ENCODE data around the gene TINAGL1.

Gene TINAGL1

DNA sequence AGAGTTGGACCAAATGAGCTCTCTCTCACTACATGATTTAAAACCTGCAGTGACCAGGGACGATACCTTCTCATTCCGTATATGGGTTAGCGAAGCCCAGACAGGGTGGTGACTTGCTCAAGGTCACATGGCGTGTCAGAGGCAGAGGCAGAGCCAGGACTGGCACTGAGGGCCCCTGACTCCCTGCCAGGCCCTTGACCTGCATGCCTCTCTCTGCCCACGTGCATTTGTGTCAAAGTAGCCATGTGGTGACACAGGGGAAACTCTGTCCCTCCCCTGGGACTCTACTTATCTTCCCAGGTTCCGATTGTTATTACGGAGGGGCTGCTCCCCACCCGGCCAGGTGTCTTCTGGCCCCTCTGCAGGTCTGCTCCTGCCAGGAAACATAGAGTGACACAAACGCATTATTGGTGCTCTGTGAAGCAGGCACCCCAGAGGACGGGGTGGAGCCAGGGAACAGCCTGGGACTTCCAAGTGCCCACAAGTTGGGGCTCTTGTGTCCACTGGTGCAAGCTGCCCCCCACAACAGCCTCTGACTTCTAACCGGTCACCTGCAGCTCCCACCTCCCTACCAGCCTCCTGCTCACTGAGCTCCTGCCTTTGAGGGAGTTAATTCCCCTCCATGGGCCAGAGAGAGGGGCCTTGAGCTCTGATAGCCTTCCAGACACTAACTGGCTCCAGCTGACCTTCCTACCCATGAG is 7.3 kb upstream of the TINAGL1 start:
- DNase-seq (ENCODE audit: low spot score), result no peak

DNA sequence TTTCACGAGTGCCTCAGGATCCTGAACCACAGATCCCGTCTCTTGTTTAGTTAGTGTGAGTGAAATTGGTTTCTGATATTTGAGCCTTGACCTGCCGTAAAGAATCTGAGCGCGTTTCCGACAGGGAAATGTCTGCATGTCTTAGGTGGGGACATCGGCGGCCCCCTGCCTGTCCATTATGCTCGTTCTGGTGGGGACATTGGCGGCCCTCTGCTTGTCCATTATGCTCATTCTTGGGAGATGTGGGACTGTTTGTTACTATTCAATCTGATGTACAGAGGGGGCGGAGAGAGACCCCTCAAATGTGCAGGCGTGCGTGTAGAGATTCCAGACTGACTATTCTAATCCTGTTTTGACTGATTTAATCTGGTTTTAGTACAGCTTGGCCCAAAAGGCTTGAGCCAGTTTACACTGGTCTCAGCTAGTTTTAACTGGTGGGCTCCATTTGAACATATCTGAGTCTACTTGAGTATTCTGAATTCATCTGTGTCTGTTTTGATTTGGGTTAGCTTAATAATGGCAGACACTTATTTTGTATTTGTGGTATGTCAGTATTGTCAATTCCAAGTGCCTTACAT is 6.6 kb upstream of the TINAGL1 start:
- no peak for DNase-seq (ENCODE audit: low spot score)

DNA sequence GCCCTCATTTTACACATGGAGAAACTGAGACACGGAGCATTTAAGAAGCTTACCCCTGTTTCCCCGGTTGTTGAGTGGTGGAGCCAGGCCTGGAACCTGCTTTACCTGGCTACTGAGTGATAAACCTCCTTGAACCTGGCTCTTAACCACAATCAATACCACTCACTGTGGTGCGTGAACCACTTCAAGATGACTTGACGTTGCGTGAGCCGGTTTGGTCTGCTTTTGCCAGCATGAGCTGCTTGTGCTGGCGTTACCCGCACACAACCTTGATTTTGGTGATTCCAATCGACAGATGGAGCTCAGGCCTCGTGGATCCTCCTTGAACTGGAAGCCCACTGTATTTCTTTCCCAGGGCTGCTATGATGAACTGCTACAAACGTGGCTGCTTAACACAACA is 6.1 kb upstream of the TINAGL1 start:
- no peak for DNase-seq (ENCODE audit: low spot score)

DNA sequence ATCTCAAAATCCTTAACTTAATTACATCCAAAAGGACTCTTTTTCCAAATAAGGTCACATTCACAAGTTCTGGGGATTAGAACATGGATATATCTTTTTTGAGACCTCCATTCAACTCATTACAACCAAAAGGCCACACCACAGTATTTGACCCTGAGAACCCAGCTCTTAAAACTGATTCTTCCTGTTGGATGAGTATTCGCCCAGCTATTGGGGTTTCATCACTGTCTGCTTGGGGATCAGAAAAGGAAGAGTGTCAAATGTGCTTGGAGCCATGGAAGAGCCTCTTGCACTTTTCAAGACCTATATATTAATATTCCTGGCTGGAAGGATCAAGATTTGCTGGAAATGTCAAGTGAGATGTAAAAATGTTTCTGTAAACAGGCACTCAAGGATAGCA is 5.4 kb upstream of the TINAGL1 start:
- no peak for DNase-seq (ENCODE audit: low spot score)

DNA sequence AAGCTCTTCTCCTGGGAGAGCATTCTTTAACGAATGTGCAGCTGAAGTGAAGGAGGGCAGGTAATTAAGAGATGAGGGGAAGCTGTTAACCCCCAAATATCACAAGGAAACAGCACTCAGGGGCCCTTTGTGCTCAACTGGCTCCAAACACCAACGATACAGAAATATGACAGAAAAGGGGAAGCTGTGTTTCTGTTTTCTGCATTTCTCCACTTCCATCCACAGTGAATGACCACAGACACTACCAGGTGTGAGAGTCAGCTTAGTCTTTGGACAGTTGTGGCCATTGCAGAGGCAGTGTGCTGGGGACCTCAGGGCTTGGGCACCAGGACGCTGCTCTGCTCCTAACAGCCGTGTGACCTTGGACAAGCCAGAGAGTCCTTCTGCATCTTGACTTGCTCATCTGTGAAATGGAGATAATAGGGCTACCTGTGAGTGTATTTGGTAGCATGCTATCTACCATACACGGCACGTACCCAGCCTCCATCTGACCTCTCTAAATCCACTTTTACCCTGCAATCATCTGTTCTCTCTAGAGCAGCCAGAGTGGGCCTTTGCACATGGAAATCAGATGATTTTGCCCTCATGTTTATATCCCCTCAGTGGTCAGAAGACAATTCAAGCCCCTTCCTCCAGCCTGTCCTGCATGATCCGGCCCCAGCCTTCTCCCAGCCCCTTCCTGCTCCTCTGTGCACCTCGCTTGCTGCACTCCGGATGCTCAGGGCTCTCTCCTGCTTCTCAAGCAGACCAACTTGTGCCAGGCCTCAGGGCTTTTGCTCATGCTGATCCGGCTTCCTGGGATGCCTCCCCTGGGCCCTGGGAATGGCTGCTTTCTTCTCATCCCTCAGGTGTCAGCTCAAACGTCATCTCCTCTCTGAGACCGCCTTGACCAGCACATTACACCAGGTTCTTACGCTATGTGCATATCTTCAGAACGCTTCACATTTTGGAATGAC is 4.7 kb upstream of the TINAGL1 start:
- DNase-seq (ENCODE audit: low spot score), result no peak

DNA sequence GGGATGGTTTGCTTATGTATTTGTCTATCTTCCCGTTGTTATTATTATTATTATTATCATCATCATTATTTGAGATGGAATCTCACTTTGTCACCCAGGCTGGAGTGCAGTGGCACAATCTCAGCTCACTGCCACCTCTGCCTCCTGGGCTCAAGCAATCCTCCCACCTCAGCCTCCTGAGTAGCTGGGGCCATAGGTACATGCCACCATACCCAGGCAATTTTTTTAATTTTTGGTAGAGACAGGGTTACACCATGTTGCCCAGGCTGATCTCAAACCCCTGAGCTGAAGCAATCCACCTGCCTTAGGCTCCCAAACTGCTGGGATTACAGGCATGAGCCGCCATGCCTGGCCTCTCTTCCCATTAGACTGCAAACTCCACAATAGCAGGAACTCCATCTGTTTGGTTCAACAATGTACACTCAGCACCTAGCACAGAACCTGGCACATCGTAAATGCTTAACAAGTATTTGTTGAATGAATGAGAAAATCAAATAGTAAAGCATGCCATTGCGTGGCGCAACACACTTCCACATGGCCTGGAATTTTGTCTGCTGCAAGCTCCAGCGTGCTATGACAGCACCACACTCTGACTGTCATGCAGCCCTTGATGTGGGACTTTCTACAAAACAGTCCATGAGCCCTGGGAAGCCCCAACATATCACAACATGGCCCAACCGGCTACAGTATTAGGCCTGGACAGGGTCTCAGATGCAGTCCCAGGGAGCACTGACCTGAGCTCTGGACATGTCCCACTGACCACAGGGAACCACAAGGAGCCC is 3.8 kb upstream of the TINAGL1 start:
- DNase-seq (ENCODE audit: low spot score), result no peak

DNA sequence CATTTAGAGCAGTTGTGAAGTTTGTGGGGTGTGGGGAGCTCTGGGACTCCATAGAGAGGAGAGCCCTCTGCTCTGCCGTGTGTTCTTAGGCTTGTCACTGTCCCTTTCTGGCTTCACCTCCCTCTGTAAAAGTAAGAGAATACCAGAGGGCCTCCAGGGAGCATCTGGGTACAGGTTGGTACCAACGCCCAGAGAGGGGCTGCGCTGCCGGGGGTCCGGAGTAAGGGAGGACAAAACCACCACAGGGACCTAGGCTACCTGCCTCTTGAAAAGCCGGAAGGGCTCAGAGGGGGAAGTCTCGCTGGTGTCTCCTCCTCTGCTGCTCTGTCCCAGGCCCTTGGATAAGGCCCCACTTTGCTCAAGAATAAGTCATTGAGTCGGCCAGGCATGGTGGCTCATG is 3.1 kb upstream of the TINAGL1 start:
- no peak for DNase-seq (ENCODE audit: low spot score)

DNA sequence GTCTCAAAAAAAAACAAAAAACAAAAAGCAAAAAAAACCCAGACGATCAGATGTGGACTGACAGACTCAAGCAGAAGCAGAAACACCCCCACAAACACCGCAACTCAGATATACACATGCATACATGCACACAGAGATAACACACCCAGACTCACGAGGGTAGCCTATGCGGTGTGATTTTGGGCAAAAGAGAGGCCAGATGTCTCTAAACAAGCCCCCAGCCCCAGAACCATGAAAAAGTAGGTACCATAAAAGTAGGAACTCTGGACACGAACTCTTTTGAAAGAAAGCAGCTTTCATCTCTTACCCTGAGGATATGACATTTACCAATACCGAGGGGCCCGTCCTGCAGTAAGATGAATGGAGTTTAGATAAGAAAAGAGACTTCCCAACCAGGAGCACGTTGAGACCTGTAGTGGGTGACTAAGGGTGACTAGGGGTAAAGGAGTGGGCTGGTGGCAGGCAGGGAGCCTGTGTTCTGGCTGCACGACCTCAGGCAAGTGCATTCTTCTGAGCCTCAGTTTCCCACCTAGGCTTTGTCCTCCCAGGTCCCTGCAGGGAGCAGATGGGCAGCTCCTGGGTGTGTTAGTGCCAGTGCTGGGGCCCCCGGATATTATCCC is 1.5 kb upstream of the TINAGL1 start:
- DNase-seq (ENCODE audit: low spot score), result no peak

DNA sequence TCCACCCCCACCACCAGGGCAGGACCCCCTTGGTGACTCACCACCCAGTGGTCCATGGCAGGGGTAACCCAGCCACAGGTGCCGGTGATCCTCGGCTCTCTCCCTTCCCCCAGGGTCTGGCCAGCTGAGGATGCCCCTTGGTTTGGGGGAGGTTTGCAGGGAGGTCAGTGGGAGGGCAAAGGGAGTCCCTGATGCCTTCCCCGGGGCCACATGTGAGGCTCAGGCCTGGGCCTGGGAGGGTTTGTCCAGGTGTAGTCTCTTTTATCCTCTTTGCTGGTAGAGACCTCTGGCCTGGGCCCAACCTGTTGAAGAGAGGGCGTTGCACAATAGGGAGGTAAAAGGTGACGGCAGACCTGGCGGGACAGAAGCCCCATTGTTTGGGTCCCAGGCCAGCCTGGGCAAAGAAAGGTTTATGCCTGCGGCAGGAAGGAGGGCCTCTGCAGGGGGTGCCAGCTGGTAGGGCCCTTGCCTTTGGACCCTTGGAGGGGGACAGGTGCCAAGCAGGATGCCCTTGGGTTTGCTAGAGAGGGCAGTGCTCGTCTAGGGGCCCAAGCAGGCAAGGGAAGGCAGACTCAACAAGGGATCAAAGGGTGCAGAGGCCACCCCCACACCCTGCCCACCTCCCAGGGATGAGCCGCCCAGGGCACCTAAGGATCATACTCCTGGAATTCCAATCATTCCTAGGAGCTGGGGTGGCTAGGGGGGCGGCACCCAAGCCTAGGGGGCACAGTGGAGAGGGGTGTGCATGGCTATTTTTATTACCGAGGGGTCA is 760 bp upstream of the TINAGL1 start:
- no peak for DNase-seq (ENCODE audit: low spot score)

DNA sequence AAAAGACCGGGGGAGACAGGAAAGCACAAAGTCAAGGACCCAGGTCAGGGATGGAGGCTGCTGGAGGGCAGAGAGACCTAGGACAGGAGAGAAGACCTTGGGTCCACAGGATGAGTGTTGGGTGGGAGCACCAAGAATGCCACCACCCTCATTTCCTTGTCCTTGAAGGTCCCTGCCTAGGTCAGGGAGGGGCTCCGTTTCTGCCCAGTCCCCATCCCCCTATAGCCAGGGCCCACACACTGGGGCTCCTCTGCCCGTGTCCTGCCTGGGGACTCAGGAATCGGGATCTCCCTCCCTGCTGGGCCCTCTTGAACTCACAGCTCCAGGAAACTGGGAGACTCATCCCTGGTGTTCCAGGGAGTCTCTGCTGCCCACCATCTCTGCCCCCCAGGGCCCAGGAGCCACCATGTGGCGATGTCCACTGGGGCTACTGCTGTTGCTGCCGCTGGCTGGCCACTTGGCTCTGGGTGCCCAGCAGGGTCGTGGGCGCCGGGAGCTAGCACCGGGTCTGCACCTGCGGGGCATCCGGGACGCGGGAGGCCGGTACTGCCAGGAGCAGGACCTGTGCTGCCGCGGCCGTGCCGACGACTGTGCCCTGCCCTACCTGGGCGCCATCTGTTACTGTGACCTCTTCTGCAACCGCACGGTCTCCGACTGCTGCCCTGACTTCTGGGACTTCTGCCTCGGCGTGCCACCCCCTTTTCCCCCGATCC is 584 bp downstream of the TINAGL1 start:
- DNase-seq (ENCODE audit: low spot score), result no peak

DNA sequence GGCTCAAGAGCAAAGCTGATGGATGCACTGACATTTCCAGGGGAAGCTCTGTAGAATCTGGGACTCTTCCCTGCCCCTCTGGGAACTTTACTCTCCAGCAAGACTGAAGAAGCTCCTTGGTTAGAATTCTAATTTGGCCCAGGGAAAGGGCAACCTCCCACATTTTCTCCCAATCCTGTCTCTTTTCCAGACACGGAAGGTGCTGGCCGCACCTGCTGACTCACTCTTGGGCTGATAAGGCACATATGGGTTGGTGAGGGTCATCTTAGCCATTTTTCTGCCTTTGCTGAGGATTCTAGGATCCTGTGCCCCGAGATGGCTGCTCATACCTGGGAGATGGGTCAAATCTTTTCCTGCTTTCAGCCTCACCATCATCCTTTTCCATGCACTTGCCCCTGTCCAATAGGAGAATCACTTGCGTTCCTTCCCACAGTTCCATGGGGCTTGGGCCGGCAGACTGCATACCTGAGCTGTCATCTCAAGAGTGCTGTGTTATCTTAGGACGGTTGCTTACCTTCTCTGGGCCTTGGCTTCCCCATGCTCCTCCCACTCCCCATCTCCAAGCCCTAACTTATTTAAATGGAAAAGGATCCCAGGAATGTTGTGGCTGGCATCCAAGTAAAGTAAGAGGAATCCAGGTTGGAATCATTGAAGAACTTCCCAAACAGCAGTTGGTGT is 1.3 kb downstream of the TINAGL1 start:
- no peak for DNase-seq (ENCODE audit: low spot score)

DNA sequence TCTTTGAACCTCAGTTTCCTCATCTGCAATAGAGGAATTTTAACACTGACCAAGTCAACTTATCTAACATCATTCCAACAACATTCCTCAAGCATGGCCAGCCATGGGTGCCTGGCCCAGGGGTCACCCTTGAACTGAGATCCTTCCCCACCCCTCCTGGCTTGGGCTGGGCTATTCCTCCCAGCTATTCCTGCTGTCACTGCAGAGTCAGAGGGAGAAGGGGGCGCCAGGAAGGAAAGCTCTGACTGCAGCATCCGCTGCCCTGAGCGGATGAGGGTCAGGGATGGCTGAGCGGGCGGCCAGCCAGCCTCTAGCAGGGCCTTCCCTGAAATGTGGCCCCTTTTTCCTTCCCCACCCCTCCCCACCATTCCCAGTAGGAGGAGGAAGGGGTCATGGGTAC is 3.1 kb downstream of the TINAGL1 start:
- DNase-seq (ENCODE audit: low spot score), result no peak

DNA sequence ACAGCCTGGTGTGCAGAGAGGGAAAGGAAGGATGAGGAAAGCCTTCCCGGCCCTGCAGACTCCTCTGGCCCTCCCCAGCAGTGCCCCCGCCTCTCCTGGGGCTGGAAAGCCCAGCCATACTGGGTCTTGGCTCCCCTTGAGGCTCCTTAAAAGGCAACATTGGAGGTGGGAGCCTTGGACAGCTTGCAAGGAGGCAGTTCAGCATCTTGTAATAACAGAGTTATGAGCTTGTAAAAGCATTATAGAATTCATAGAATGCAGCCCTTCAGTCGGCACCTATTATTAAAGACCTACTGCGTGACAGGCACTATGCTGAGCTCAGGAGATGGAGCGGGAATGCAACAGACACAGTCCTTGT is 4.2 kb downstream of the TINAGL1 start:
- no peak for DNase-seq (ENCODE audit: low spot score)

DNA sequence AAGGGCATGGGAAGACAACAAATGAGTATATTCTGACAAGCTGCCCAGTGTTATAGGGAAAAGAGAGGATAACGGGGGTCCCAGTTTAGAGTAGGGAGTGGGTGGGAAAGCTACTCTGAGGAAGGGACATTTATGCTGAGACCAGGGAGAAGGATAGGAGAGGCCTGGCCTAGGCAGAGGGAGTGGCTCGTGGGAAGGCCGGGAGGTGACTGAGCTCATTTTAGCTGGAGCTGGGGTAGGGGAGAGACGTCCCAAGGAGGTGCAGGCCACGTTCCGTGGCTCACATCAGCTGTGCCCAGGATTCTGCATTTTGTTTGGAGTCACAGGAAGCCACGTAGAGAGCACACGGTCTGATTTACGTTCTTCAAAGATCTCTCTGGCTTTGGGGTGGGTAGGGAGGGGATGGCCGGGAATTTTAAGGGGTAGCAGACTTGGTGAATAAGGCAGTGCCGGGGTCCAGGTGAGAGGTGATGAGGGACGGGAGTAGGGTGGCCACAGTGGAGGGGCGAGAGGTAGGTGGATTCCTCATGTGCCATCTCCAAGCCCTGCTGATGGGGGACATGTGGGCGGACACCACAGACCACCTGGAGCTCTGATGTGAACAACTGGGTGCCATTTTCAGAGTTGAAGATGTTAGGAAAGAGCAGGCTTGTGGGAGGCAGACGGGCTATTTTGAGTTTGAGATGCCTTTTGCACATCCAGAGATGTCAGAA is 4.7 kb downstream of the TINAGL1 start:
- DNase-seq (ENCODE audit: low spot score), result no peak

DNA sequence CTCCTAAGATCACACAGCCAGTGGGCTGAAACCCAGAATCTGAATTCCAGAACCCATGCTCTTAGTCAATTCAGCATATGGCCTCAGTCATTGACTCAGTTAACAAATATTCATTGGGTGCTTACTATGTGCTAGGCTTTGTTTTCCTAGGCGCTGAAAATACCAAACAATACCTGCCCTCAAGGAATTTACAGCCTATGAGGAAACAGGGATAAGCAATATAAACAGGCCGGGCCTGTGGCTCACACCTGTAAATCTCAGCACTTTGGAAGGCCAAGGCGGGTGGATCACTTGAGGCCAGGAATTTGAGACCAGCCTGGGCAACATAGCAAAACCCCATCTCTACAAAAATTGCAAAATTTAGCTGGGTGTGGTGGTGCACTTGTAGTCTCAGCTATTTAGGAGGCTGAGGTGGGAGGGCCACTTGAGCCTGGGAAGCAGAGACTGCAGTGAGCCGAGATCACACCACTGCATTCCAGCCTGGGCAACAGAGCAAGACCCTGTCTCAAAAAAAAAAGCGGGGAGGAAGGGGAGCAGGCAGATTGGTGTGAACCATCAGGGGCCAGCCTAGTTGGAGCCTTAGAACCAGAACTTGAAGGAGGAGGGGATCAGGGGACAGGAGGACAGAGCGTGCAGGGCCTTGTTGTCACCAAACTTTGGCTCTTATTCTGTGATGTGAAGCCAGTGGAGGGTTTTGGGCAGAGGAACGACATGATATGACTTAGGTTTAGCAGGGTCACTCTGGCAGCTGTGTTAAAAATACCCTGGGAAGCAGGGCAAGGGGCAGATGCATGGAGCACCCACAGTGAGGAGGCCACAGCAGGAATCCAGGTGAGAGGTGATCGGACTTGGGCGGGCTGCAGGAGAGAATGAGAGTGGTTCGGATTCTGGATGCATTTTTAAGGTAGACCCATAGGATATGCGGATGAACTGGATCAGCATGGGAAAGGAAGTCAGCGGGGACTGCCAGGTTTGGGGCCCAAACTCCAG is 5.8 kb downstream of the TINAGL1 start:
- DNase-seq (ENCODE audit: low spot score), result no peak

DNA sequence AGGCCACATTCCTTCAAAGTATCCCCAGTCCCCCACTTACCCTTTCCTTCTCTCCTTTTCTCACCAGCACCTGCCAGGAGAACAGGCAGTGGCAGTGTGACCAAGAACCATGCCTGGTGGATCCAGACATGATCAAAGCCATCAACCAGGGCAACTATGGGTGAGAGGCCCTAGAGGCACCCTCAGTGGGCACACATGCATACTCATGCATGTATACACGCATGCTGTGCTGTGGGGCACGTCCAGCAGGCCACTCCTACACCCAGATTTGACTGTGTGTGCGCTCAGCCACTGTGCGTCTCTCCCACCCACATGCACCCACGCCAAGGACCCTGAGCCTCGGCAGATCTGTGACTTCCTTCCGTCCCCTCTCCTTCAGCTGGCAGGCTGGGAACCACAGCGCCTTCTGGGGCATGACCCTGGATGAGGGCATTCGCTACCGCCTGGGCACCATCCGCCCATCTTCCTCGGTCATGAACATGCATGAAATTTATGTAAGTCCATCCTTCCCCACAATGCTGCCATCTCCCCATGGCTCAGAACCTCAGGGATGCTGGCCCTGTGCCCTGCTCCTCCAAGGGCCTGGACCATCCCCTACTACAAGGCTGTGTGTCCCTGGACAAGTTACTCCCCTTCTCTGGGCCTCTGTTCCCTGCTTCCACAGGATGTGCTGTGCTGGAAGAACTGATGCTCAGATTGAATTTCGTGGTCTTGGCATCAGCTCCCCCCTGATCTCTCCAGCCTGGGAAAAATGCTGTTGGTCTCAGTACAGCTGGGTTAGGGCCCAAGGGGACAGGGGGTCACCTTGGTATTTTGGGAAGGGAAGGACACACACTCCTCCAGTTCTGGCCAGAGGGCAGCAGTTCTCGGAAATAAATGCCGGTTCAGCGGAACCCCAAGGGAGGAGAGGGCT is 7.0 kb downstream of the TINAGL1 start:
- DNase-seq (ENCODE audit: low spot score), result no peak

Measured in hematopoietic multipotent progenitor cell treated with erythropoietin and hydrocortisone succinate and interleukin-3 and kit ligand, for 17 days (in vitro differentiated cells).